Measurements from ENCODE around the gene XPO1.

GRCh38 chr2:61562615-61563014 lies 24.5 kb upstream of the XPO1 start:
- TF ChIP-seq CTCF (IDR thresholded peaks at IDR 0.05; ENCODE audit: insufficient read depth, low read length, poor library complexity, severe bottlenecking): no peak
- TF ChIP-seq EZH2phosphoT487 (conservative IDR thresholded peaks at IDR 0.05; ENCODE audit: low read length): no peak

Data from SU-DHL-6 (cell line).